K562 (cell line): ENCODE measurements around the gene CLIC2.

ENCODE experiments used
- YY1 ChIP-seq, 3 experiments: IDR thresholded peaks; 2 replicates each; pipeline ENCODE4 v1.6.1; 2011; ENCODE audit warnings: low read length in 2 of 3, mild to moderate bottlenecking in 2 of 3, moderate library complexity in 2 of 3, borderline replicate concordance in 1 of 3, control low read depth in 1 of 3, low read depth in 1 of 3; ENCODE audit not compliant: insufficient read depth in 3 of 3, insufficient replicate concordance in 2 of 3, control insufficient read depth in 1 of 3, insufficient read length in 1 of 3; ENCODE audit errors: extremely low read depth in 1 of 3
- ZFX ChIP-seq: sonication (generic); formaldehyde crosslinking; IDR thresholded peaks from 2 replicates; pipeline ENCODE4 v1.8.0; 2022; ENCODE audit warnings: mild to moderate bottlenecking, missing genetic modification reagents, moderate library complexity

- TF ChIP-seq YY1 (IDR thresholded peaks at IDR 0.05; ENCODE audit: borderline replicate concordance in 1 of 3, control insufficient read depth in 1 of 3, extremely low read depth in 1 of 3, insufficient read depth in 3 of 3, insufficient read length in 1 of 3, insufficient replicate concordance in 2 of 3, low read depth in 1 of 3, low read length in 2 of 3) (peak in 1 of 3 experiments; percentile 37), ZFX (CRISPR knock-in tag) (no peak)
These were observed 70.4 kb downstream of the CLIC2 start, which contains the start of gene RAB39B for GRCh38 chrX:155263854-155264628.
